GM21390 (cell line): Measurements from ENCODE around the gene PDE11A.

Experiments
- ATAC-seq: cut with Tn5 transposase; IDR thresholded peaks from one replicate; pipeline ENCODE4 v1.9.1; 2021; ENCODE audit not compliant: unreplicated experiment

Gene PDE11A

GRCh38 chr2:177708660-177709444 lies 363.7 kb downstream of the PDE11A start:
- no peak for ATAC-seq

- no peak for ATAC-seq
Observed at GRCh38 chr2:177708106-177708505, 364.5 kb downstream of the PDE11A start.

DNA sequence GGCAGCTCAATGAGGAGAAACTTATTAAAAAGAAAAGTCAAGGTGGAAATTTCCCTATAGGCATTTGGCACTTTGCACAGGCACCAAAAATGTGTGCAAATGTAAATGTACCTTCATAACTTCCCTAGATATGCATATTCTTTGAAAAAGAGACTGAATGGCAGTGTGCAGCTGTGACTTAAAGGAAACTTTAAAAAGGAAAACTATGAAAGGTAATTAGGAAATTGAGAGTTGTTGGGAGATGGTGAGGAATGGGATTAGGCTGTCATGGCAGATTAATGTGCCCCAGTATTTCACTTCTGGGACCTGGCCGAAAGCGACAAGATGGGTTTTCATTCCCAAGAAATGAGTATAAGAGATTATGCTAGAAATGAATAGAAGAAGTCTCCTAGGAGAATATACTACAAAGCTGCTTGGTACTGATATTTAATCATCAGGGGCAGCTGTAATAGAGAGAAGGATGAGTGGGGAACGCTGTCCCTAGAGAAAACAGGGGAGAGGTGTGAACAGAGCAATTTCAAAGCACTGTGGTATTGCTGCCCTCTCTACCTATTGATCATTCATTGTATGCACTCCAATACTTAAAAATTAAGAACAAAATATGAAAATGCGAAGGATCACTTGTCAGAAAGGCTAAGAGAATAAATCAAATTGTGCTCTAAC lies 366.9 kb downstream of the PDE11A start:
- ATAC-seq: no peak

DNA sequence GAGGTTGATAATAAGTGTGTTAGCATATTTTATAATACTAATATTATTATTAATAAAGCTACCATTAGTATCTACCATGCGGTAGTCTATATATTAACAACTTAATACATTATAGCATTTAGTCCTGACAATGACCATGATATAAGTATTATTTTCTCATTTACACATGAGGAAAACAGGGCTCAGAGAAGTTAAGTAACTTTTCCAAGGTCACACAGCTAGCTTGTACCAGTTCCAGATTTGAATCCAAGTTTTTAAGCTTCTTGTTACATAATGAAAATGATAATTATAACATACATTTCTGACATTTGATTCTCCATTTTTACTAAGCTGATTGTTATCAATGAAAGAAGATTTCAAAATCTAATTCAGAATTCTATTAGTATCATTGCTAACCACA lies 369.4 kb downstream of the PDE11A start:
- no peak for ATAC-seq

GRCh38 chr2:177698281-177698680 lies 374.3 kb downstream of the PDE11A start:
- ATAC-seq: no peak

DNA sequence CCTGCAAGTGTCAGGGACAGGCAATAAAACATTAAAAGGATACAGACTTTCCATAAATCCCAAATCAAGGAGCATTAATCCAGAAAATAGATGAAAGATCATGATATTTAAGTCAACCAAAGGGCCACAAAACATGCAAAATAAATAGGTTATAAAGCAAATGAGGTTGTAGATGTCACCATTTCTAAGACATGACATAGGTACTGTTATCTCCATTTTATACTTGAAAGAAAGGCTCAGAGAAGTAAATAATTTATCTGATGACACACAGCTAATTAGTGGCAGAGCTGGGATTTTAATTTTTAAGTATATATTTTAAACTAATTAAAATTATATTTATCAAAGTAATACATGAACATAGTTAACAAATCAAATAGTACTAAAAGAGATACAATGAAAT lies 378.2 kb downstream of the PDE11A start:
- ATAC-seq: no peak

DNA sequence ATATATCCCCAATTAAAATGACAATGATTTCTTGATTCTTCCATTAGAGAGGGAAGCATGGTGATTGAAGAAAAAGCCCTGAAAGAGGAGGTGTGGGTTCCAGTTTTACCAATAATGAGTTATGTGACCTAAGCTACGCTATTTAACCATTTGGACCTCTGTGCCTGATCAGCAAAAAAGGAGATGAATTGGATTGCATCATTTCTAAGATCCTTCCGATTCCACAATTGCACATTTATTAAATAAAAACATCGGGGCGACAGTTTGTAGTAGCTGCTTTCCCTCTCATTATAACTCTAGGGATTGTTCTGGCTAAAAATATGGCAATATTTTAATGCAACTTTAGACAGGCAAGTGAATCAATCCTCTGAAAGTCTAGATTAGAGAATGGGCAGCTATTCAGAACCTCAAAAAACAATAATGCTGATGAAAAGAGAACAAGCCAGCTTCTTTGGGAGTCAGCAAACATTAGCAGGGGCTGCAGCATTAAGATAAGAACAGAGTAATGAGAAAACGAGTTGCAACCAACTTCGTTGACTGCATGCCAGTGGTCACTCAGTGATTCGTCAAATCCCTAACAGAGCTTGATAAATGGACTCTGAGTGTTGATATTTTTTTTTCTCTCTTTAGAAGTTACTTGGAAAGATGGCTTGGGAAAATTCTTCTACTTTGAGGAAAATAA lies 378.8 kb downstream of the PDE11A start:
- no peak for ATAC-seq

DNA sequence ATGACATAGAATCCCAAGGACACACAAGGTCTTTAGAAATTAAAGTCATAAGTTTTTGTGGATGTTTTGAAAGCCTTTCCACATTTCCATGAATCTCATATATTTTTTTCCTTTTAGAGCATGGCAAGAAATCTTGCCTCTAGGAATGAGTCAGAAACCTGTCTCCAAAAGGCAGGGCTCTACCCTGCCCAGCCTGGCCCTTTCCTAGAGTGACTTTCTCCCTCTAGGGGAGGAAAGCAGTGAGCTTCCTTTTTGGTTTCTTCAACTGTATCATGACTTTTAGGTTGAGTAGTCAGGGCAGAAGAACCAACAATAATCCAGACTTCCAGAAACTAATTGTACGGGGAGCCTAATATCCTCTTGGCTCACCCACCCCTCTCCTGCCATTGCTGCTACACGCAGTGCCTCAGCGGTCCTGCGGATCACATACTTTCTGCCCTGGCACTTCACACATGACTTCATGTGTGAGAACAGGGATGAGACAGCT lies 379.8 kb downstream of the PDE11A start:
- ATAC-seq: no peak

DNA sequence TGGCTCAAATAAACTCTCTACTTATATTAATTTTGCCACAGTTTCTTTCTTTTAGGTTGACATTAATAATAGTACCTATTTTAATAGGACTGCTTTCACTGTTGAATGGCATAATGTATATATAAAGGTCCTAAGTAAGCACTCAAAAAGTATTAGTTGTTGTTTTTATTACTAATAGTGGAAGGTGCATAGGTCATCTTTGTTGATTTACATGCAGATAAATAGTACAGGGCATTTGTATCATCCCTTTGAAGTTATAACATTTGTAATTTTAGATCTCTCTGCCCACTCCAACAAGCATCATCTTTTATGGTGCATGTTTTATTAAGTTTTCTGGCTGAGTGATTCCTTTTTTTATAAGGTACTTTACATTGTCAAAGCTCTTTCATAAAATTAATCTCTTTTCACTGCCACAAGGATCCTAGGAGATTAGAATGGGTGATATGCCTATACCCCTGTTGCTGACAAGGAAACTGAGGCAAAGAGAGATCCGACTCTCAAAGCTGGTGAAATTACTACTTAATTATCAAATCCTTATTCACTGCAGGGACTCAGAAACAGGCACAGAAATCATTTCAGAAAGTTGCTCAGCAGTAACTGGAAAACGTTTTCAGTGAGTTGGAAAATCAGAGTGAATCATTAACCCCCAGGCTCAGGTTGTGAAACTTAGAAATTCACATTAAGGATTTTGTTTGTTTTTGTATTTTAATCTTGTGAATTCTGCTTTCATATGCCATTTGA lies 380.4 kb downstream of the PDE11A start:
- no peak for ATAC-seq

GRCh38 chr2:177691177-177691576 lies 381.4 kb downstream of the PDE11A start:
- ATAC-seq: no peak

GRCh38 chr2:177689623-177690022 lies 383.0 kb downstream of the PDE11A start:
- no peak for ATAC-seq

- ATAC-seq: no peak
Observed at GRCh38 chr2:177688844-177689243, 383.7 kb downstream of the PDE11A start.

DNA sequence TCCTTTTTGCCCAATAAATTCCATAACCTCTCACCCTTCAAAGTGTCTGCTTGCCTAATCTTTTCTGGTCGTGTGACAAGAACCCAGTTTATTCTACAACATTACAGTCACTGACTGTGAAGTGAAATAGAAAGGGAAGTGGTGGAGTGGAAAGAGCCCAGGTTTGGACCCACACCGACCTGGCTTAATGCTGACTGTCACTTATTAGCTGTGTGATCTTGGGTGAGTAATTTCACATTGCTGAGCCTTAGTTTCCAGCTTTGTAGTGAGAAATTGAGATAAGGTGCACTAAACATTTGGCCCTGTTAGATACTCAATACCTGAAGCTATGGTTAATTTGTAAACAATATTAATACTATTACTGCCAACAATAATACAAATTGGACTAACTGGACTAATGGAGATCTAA lies 388.9 kb downstream of the PDE11A start:
- ATAC-seq: no peak

GRCh38 chr2:177682836-177683660 lies 389.5 kb downstream of the PDE11A start:
- no peak for ATAC-seq

- ATAC-seq: no peak
Observed at GRCh38 chr2:177682006-177682405, 390.6 kb downstream of the PDE11A start.

- no peak for ATAC-seq
Observed at GRCh38 chr2:177680866-177681712, 391.5 kb downstream of the PDE11A start.

- no peak for ATAC-seq
Observed at GRCh38 chr2:177679611-177680605, 392.7 kb downstream of the PDE11A start.

GRCh38 chr2:177678939-177679338 lies 393.6 kb downstream of the PDE11A start:
- no peak for ATAC-seq
